Upper lobe of right lung (tissue), 1 donor: Measurements from ENCODE around the gene PLPPR3. TPM values are rescaled to one million over a fixed set of nuclear protein-coding genes. Genes with fewer than 3 reads are reported as not detected.
A peak's percentile ranks its signal among the peaks of the same experiment; 100 is the strongest.

Source experiments
- ATAC-seq: fragments of 200-7000 bp; cut with Tn5 transposase; one replicate; pipeline ENCODE4 v1.9.1; 2020; ENCODE audit warnings: mild to moderate bottlenecking, moderate library complexity
- DNase-seq: peaks from one replicate; pipeline ENCODE4 v3.0.0-alpha.2; 2020
- H3K27ac ChIP-seq: fragments of 200-600 bp; one replicate; pipeline ENCODE4 v1.8.0; 2022
- H3K27me3 ChIP-seq: fragments of 200-600 bp; one replicate; pipeline ENCODE4 v1.8.0; 2022; ENCODE audit warnings: mild to moderate bottlenecking
- H3K36me3 ChIP-seq: fragments of 200-600 bp; one replicate; pipeline ENCODE4 v1.8.0; 2022
- H3K4me1 ChIP-seq: fragments of 200-600 bp; one replicate; pipeline ENCODE4 v1.8.0; 2022
- H3K4me3 ChIP-seq: fragments of 200-600 bp; one replicate; pipeline ENCODE4 v1.8.0; 2022; ENCODE audit warnings: mild to moderate bottlenecking
- H3K9me3 ChIP-seq: fragments of 200-600 bp; one replicate; pipeline ENCODE4 v1.8.0; 2022
- intact Hi-C: fragments of 100-400 bp; cut with DNase I; formaldehyde crosslinking; loops from one replicate; pipeline ENCODE4 v1.11.0; 2022
- long read RNA-seq: library from polyadenylated mRNA; unstranded; transcript quantifications from one replicate; pipeline ENCODE4 v2.0.0, GENCODE V29; 2021
- total RNA-seq: library from RNA; stranded (reverse); fragmentation: NEBNext Ultra II Directional; extraction: Animal tissue kit (Norgen Biotek cat#: 25700); gene quantifications from one replicate; pipeline ENCODE4 v1.2.1, GENCODE V29; 2021
- TF ChIP-seq, protein P1 (sequence below): fragments of 200-600 bp; IDR thresholded peaks from one replicate; pipeline ENCODE4 v1.8.0; 2022; ENCODE audit warnings: antibody characterized with exemption
- donor health status: DM: no; HTN: yes; CAD: no; lungs with severe emphysema.

PLPPR3 gene, protein sequence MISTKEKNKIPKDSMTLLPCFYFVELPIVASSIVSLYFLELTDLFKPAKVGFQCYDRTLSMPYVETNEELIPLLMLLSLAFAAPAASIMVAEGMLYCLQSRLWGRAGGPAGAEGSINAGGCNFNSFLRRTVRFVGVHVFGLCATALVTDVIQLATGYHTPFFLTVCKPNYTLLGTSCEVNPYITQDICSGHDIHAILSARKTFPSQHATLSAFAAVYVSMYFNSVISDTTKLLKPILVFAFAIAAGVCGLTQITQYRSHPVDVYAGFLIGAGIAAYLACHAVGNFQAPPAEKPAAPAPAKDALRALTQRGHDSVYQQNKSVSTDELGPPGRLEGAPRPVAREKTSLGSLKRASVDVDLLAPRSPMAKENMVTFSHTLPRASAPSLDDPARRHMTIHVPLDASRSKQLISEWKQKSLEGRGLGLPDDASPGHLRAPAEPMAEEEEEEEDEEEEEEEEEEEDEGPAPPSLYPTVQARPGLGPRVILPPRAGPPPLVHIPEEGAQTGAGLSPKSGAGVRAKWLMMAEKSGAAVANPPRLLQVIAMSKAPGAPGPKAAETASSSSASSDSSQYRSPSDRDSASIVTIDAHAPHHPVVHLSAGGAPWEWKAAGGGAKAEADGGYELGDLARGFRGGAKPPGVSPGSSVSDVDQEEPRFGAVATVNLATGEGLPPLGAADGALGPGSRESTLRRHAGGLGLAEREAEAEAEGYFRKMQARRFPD
- 0.46 TPM for total RNA-seq
- long read RNA-seq = 0 reads

DNA sequence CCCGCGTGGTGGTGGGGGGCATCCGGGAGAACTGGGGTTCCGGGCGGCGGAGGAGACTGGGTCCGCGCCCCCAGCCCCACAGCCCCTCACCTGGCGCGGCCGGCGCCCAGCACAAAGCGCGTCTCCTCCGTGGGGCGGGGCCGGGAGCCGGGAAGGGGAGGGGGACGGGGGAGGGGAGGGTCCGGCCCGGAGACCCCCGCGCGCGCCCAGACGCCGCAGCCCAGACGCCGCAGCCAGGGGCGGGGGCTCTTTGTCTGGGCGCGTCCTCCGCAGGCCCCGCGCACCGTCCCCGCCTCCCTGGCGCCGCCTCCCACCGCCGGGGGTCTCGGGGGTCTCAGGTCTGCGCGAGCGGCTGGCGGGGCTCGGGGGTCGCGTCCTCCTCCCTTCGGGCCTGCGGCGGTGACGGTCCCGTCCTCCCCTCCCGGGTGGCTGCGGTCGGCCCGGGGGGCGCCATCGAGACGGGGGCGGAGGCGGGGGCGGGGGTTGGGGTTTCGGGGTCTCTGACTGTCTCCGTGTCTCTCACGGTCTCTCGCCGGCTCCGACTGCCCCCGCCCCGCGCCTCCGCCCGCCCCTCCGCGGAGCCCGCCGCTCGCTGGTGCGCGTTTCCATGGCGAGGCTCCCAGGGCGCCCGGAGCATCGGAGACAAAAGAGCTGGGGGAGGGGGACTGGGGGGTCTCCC is at the start of gene PLPPR3:
TSS of gene PLPPR3 (minus strand) at position 131 of the 679 bp plus-strand sequence. CDS start 396 bp downstream, outside the sequence.
- DNase-seq (no peak), ATAC-seq (no peak)
- H3K36me3 ChIP-seq = no peaks in the 10 kb centered on the region
- no peak within 1 kb of the TSS for H3K27ac ChIP-seq
- no peaks in the 10 kb centered on the region for H3K9me3 ChIP-seq
- peak within 1 kb of the TSS; percentile 29 for H3K4me3 ChIP-seq
- H3K4me1 ChIP-seq = peaks cover 4% of the 10 kb centered on the region
- intact Hi-C loops = no loop called here
- TF ChIP-seq, protein P1, sequence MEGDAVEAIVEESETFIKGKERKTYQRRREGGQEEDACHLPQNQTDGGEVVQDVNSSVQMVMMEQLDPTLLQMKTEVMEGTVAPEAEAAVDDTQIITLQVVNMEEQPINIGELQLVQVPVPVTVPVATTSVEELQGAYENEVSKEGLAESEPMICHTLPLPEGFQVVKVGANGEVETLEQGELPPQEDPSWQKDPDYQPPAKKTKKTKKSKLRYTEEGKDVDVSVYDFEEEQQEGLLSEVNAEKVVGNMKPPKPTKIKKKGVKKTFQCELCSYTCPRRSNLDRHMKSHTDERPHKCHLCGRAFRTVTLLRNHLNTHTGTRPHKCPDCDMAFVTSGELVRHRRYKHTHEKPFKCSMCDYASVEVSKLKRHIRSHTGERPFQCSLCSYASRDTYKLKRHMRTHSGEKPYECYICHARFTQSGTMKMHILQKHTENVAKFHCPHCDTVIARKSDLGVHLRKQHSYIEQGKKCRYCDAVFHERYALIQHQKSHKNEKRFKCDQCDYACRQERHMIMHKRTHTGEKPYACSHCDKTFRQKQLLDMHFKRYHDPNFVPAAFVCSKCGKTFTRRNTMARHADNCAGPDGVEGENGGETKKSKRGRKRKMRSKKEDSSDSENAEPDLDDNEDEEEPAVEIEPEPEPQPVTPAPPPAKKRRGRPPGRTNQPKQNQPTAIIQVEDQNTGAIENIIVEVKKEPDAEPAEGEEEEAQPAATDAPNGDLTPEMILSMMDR = no peak
- H3K27me3 ChIP-seq = peaks cover 22% of the 10 kb centered on the region

GRCh38 chr19:870963-871401 is 49.2 kb upstream of the PLPPR3 start:
- H3K27me3 ChIP-seq = no peaks in the 10 kb centered on the region
- H3K4me3 ChIP-seq = no peak overlapping the region
- ATAC-seq = peak; percentile 0
- peak; percentile 81 for DNase-seq
- TF ChIP-seq, protein P1 = no peak
- intact Hi-C loops = no loop called here
- H3K4me1 ChIP-seq = peaks cover 16% of the 10 kb centered on the region
- H3K36me3 ChIP-seq = peaks cover 23% of the 10 kb centered on the region
- H3K9me3 ChIP-seq = no peaks in the 10 kb centered on the region
- H3K27ac ChIP-seq = peak overlapping the region; percentile 60

DNA sequence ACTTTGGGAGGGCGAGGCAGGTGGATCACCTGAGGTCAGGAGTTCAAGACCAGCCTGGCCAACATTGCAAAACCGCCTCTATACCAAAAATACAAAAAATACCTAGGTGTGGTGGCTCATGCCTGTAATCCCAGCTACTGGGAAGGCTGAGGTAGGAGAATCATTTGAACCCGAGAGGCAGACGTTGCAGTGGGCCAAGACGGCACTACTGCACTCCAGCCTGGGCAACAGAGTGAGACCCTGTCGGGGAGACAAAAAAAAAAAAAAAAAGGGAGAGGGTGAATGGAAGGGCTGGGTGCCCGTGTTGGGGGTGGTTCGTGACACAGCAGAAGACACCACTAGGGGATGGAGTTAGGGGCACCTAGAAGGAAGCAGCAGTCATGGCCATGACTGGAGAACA is 48.6 kb upstream of the PLPPR3 start:
- Histone ChIP-seq H3K4me1 (peaks cover 16% of the 10 kb centered on the region), H3K9me3 (no peaks in the 10 kb centered on the region), H3K27ac (peak overlapping the region; percentile 60), H3K4me3 (no peak overlapping the region), H3K36me3 (peaks cover 16% of the 10 kb centered on the region), H3K27me3 (no peaks in the 10 kb centered on the region)
- no peak for ATAC-seq
- no peak for DNase-seq
- intact Hi-C loops = no loop called here
- TF ChIP-seq, protein P1 = no peak

DNA sequence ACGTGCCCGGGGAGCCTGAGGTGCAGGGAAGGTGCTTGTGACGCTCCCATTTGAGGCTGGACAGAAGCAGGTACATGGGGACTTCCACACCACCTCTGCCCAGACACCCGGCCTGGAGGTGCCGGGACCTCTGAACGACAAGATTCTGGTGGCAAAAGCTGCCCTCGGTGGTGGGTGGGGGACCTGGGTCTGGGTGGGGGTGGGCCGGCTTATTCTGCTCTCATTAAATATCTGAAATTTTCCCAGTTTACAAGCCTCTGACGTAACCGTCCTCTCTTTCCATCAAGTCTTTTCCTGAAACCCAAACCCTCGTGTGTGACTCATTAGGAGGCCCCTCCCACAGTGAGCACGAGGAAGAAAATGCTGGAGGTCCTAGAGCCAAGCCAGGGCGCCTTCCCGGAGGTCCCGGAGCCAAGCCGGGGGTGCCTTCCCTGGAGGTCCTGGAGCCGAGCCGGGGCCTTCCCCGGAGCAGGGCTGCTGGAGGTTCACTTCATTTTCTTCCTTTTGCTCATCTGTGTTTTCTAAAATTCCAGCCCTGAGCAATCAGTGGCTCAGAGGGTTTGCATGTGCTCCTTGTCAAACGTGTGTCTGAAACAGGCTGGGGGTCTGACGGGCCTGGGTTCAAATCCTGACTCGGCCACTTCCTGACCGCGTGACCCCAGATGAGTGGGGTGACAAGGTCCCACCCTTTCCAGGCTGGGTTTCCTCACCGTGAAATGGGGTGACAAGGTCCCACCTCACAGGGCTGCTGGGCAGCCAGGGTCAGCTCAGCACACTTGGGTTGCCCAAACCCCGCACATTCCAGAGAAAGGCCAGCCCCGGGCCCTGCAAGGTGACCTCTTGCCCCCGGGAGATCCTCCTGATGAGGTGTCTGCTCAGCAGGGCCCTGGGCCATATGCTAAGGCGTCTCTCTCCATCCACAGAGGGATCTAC is 47.8 kb upstream of the PLPPR3 start:
- no peak overlapping the region for H3K4me3 ChIP-seq
- no peak for DNase-seq
- H3K27me3 ChIP-seq = no peaks in the 10 kb centered on the region
- peak overlapping the region; percentile 60 for H3K27ac ChIP-seq
- ATAC-seq = peak; percentile 2
- H3K4me1 ChIP-seq = peaks cover 16% of the 10 kb centered on the region
- TF ChIP-seq, protein P1 = no peak
- H3K9me3 ChIP-seq = no peaks in the 10 kb centered on the region
- intact Hi-C loops = no loop called here
- peaks cover 12% of the 10 kb centered on the region for H3K36me3 ChIP-seq
